HG03469 (cell line): ENCODE data around the gene SUGCT.

ENCODE experiments used
- ATAC-seq: cut with Tn5 transposase; IDR thresholded peaks from one replicate; pipeline ENCODE4 v1.9.1; 2021; ENCODE audit warnings: mild to moderate bottlenecking, moderate library complexity, moderate number of reproducible peaks; ENCODE audit not compliant: unreplicated experiment

SUGCT gene

DNA sequence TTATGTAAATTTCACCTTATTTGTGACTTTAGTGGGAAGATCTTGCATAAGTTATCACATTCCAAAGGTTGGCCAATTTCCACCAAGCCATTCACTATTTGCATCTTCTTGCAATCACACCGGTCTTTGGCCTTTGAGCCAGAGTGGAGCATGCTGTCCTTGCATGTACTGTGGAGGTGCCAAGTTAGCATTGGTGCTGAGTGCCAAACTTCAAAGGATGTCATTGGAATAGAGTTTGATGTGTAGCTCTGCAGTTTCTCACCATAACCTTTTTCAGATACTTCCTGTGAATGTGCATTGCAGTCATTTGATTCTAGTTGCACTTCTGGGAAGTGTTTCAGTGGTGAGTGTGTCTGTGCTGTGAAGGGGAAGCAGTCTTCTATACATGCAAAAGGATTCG is 620.6 kb downstream of the SUGCT start:
- ATAC-seq: no peak

DNA sequence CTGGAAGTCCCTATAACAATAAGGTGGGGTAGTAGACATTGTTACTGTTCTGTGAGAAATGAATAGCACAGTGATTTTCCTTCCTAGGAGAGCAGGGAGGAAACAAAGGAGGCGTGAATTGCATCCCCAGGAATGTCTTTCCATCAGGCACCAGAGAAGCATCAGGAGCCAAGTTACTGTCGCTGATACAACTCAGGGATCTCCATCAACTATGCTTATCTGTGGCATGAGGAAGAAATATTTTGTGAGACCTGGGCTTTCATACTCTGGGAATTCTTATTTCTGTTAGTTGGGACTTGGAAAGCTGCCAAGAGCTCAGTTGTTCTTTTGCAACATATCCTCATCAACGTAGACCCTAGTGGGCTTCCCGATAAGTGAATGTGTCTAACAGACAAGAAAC is 622.3 kb downstream of the SUGCT start:
- no peak for ATAC-seq

- ATAC-seq: no peak
Observed at GRCh38 chr7:40758590-40758989, 623.8 kb downstream of the SUGCT start.

DNA sequence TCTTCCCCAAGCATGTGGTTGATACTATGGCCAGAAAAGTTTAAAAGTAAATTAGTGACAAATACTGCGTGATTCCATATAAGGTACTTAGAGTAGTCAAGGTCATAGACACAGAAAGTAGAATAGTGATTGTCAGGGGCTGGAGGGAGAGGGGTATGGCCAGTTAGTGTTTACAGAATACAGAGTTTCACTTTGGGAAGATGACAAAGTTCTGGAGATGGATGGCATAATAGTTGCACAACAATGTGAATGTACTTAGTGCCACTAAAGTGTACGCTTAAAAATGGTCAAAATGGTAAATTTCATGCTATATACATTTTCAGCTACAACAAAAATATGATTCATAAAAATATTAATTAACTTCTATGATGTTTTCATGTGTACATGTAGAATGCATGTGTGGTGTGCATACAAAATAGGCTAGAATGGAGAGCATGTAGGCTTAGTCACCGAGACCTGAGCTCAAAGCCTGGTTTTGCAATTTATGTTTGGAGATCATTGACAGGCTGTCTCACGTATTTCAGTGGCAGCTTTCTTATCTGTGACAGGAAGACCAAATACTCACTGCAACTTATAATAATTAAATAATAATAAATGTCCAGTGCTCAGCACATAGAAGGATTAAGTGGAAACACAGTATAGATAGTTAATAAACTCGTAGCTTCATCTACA is 625.6 kb downstream of the SUGCT start:
- ATAC-seq: no peak

DNA sequence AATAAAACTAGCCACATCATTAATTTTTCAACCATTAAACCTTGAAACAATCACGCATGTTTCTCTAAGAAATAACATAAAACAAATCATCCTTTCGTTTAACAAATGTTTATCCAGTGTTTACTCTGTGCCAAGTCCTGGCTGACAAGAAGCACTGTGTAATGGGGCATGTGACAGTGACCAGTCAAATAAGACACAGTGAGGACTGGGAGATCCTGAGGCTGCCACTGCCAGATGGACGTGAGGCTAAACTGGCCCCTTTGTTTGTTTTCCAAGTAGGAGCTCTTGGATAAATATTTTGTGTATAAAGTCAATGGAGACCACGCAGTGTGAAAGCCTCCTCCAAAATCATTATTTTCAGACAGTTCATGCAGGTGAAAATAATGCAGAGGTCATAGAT is 626.2 kb downstream of the SUGCT start:
- ATAC-seq: no peak

- ATAC-seq: no peak
Observed at GRCh38 chr7:40761762-40762560, 627.2 kb downstream of the SUGCT start.

GRCh38 chr7:40763319-40764287 is 628.8 kb downstream of the SUGCT start:
- ATAC-seq: no peak

GRCh38 chr7:40765639-40766038 is 630.8 kb downstream of the SUGCT start:
- ATAC-seq: no peak

DNA sequence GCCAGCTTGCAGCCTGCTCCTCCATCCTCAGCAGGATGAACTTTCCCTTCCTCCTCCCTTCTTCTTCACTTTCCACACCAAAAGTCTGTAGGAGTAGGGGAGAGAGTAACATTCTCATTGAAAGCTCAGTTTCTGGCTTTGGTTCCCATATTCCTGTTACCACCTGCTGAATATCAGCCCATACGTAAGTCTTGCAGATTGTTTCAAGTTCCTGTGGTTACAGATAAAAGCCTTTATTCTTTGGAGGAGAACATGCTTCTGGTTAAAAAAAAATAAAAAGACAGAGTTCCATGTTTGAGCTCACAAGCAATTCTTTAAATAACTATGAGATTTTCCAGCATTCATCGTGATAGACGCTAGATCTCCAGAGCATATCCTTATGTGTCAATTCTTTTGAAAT is 637.3 kb downstream of the SUGCT start:
- ATAC-seq: no peak

DNA sequence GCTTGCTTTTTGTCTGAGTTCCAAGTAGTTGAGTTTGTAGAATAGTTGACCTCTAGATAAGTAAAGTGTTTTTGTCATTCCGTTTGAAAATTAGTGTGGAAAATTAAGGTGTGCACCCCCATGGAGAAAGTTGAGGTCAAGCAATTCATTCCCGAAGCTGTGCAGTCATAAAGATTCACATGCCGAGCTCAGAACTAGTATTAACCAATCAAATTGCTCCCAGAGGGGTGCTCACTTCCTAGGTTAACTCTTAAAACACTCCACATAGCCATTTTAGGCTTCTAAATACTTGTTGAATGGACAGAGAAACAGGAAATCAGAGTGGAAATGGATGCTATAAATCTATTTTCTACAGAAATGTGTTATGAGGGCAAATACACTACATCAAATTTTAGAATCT is 638.9 kb downstream of the SUGCT start:
- no peak for ATAC-seq

- ATAC-seq: no peak
Observed at GRCh38 chr7:40775877-40776276, 641.1 kb downstream of the SUGCT start.

- no peak for ATAC-seq
Observed at GRCh38 chr7:40777730-40778312, 643.0 kb downstream of the SUGCT start.

- ATAC-seq: no peak
Observed at GRCh38 chr7:40780460-40780859, 645.7 kb downstream of the SUGCT start.

DNA sequence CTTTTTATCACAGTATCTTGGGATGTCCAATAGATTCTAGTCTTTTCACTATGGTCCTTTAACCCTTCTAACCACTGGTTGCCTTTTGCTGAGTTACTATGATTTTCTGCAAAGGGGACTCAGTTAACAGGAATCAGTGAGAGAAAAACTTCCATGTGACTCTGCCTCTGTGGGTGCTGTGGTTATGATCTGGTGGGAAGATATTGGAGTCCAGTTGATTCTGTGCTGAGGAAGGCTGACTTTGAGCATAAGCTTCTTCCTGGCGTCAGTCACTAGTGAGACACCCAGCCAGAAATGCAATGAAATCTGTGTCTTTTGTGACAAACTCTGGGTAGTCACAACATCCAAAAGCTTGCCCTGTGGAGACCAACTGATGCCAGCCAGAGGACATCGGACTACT is 648.0 kb downstream of the SUGCT start:
- no peak for ATAC-seq

DNA sequence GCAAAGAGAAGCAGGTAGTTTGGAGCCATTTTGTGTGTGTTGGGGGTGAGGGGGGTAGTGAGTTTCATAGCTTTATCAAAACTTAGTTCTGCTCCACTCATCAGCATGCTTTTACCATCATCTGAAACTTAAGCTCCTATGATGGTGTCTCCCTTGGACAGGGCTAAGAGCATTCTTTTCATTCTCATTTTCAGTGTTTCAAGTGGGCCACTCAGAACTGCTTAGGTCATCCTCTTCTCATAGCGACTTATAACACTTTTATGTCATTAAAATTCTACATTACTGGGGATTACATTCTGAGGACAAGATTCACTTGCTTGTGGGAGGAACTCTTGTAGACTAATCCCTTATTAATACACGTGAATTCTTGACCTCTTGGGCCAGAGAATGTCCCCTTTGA is 649.4 kb downstream of the SUGCT start:
- no peak for ATAC-seq

GRCh38 chr7:40786909-40787308 is 652.1 kb downstream of the SUGCT start:
- ATAC-seq: no peak

DNA sequence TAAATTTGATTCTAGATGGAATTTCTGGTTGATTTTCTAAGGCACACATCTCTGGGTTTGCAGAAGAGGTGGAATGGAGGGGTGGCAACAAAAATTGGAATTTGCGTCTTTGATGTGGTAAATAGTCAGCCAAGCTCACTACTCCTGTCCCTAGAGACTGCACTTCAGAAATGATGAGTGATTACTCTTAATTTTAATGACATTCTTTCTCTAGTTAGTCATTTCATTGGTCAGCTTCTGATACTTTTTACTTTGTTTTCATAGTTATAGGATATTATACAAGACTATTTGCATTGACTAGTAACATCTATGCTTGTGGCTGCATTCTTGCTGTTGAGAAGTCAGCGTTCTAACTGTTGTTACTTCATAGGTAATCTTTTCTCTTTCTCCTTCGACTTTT is 658.3 kb downstream of the SUGCT start:
- ATAC-seq: no peak

GRCh38 chr7:40795607-40796006 is 660.8 kb downstream of the SUGCT start:
- no peak for ATAC-seq

GRCh38 chr7:40796723-40797122 is 661.9 kb downstream of the SUGCT start:
- no peak for ATAC-seq

DNA sequence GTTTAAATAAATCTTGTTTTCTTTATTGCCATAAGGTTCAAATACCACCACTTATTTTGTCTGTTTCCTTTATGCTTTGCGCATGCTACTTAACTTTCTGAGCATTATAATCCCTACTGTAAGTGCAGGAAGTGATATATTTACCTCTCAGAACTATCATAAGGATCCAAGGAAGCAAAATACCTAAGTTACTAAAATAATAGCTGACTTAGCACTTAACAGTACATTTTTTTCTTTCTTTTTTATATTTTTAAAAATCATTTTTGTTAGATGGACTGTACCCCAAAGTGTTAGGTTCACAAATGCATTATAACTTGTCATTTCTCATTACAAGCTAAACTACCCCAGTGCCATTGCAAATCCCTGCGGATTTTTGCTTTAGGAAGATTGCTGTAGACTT is 663.8 kb downstream of the SUGCT start:
- no peak for ATAC-seq
